Activated CD8-positive, alpha-beta memory T cell treated with anti-CD3 and anti-CD28 coated beads, Interleukin-2, amount 50 U/mL, for 4 hours (primary cell): ENCODE data around the gene ALPK1.
"Not testable (repeated sequence)": the region's sequence is repeated elsewhere in the genome, so short reads cannot be mapped to it uniquely, and the experiment has no call there.

Source experiments
- DNase-seq: peaks from one replicate; pipeline ENCODE4 v3.0.0-alpha.2; 2020

ALPK1 gene

GRCh38 chr4:112381996-112382692 is 85.0 kb downstream of the ALPK1 start:
- DNase-seq, result no peak

- no peak for DNase-seq
These were observed 88.9 kb downstream of the ALPK1 start for GRCh38 chr4:112386071-112386470.

GRCh38 chr4:112402098-112402497 is 104.9 kb downstream of the ALPK1 start:
- DNase-seq, result no peak

- DNase-seq, result no peak
These were observed 106.2 kb downstream of the ALPK1 start for GRCh38 chr4:112403101-112403945.

- no peak for DNase-seq
These were observed 113.2 kb downstream of the ALPK1 start for GRCh38 chr4:112410364-112410763.

GRCh38 chr4:112410804-112411203 is 113.6 kb downstream of the ALPK1 start:
- DNase-seq, result no peak

- DNase-seq, result no peak
These were observed 114.8 kb downstream of the ALPK1 start for GRCh38 chr4:112411781-112412550.

GRCh38 chr4:112416464-112416863 is 119.3 kb downstream of the ALPK1 start:
- no peak for DNase-seq

GRCh38 chr4:112418092-112418491 is 120.9 kb downstream of the ALPK1 start:
- DNase-seq, result no peak

- DNase-seq, result no peak
These were observed 124.7 kb downstream of the ALPK1 start for GRCh38 chr4:112421911-112422310.

GRCh38 chr4:112422644-112423043 is 125.5 kb downstream of the ALPK1 start:
- no peak for DNase-seq

GRCh38 chr4:112423591-112423990 is 126.4 kb downstream of the ALPK1 start:
- DNase-seq, result no peak

- no peak for DNase-seq
These were observed 128.7 kb downstream of the ALPK1 start for GRCh38 chr4:112425823-112426222.

GRCh38 chr4:112426416-112426815 is 129.2 kb downstream of the ALPK1 start:
- no peak for DNase-seq

- no peak for DNase-seq
These were observed 134.0 kb downstream of the ALPK1 start for GRCh38 chr4:112431158-112431557.

- DNase-seq, result no peak
These were observed 139.8 kb downstream of the ALPK1 start for GRCh38 chr4:112436987-112437386.

GRCh38 chr4:112442226-112442625 is 145.1 kb downstream of the ALPK1 start:
- DNase-seq, result not testable (repeated sequence)

- no peak for DNase-seq
These were observed 151.3 kb downstream of the ALPK1 start for GRCh38 chr4:112448306-112449132.

- DNase-seq, result no peak
These were observed 152.5 kb downstream of the ALPK1 start for GRCh38 chr4:112449708-112450107.

GRCh38 chr4:112451104-112451503 is 153.9 kb downstream of the ALPK1 start:
- no peak for DNase-seq

- DNase-seq, result no peak
These were observed 154.7 kb downstream of the ALPK1 start for GRCh38 chr4:112451831-112452230.

- DNase-seq, result no peak
These were observed 156.2 kb downstream of the ALPK1 start for GRCh38 chr4:112453321-112453720.

GRCh38 chr4:112472318-112472717 is 175.1 kb downstream of the ALPK1 start:
- no peak for DNase-seq
